ENCODE measurements around the gene CACFD1. TPM values are rescaled to one million over a fixed set of nuclear protein-coding genes. Genes with fewer than 3 reads are reported as not detected.

CACFD1 gene
- total and polyA plus RNA-seq, 9 donors, result 11.1 to 21.5 (median 15.3) TPM

DNA sequence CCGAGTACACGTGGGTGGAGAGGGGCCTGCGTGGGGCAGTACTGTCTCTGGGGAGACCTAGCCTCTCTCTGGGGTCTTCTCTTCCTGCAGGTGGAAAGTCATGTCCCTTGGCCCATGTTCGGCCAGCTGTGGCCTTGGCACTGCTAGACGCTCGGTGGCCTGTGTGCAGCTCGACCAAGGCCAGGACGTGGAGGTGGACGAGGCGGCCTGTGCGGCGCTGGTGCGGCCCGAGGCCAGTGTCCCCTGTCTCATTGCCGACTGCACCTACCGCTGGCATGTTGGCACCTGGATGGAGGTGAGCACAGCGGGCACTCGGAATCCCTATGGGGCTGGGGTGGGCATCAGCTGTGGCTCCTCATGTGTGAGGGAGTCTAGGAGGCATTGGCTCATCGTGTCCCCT, 5.5 kb upstream of the CACFD1 start:
- no peak for DNase-seq
- Histone ChIP-seq H3K27me3 (ENCODE audit: control insufficient read depth, insufficient read depth, low read length) (peaks cover 4% of the 10 kb centered on the region), H3K27ac (ENCODE audit: low read length) (no peak overlapping the region), H3K4me3 (ENCODE audit: low read length) (no peak overlapping the region), H3K36me3 (ENCODE audit: control insufficient read depth, insufficient read depth, low read length) (peaks cover 8% of the 10 kb centered on the region), H3K9me3 (replicated peaks; ENCODE audit: control insufficient read depth, low read depth, low read length) (no peaks in the 10 kb centered on the region), H3K4me1 (ENCODE audit: control insufficient read depth, insufficient read depth, low read length) (peaks cover 6% of the 10 kb centered on the region)
- WGBS (ENCODE audit: insufficient coverage), result 85% methylated on average over 19 of the region's 19 CpGs

DNA sequence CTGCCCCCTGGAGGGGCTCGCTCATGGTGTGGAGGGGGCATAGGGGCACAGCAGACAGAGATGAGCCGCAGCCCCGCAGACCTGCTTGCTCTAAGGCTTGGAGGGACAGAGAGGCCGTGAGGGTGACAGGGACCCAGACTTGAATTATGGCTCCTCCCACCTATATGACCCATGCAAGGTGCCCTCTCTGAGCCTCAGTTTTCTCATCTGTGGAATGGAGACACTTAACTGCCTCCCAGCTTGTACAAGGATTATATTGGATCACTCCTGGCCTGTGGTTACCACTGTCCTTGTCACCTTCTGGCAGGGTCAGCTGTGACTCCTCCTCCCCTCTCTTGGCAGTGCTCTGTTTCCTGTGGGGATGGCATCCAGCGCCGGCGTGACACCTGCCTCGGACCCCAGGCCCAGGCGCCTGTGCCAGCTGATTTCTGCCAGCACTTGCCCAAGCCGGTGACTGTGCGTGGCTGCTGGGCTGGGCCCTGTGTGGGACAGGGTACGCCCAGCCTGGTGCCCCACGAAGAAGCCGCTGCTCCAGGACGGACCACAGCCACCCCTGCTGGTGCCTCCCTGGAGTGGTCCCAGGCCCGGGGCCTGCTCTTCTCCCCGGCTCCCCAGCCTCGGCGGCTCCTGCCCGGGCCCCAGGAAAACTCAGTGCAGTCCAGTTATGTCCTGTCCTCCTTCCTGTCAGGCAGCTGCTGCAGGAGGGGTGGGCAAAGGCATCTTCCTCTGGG, 4.7 kb upstream of the CACFD1 start:
- H3K4me3 ChIP-seq (ENCODE audit: low read length), result no peak overlapping the region
- no peak for DNase-seq
- no peaks in the 10 kb centered on the region for H3K9me3 ChIP-seq (replicated peaks; ENCODE audit: control insufficient read depth, low read depth, low read length)
- H3K4me1 ChIP-seq (ENCODE audit: control insufficient read depth, insufficient read depth, low read length), result peaks cover 7% of the 10 kb centered on the region
- H3K27me3 ChIP-seq (ENCODE audit: control insufficient read depth, insufficient read depth, low read length), result peaks cover 4% of the 10 kb centered on the region
- 89% methylated on average over 20 of the region's 20 CpGs for WGBS (ENCODE audit: insufficient coverage)
- no peak overlapping the region for H3K27ac ChIP-seq (ENCODE audit: low read length)
- peaks cover 8% of the 10 kb centered on the region for H3K36me3 ChIP-seq (ENCODE audit: control insufficient read depth, insufficient read depth, low read length)

DNA sequence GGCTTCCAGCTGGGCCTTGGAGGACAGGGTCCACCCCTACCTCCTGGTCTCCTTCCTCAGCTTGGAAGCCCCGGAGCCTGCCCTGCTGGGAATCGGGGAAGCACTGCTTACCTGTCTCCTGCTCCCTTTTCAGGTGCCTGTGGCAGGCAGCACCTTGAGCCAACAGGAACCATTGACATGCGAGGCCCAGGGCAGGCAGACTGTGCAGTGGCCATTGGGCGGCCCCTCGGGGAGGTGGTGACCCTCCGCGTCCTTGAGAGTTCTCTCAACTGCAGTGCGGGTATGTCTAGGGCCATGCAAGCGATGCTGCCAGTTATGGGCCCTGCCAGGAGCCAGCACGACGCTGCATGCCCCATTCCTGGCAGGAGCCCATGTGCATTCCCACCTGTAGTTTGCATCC, 3.8 kb upstream of the CACFD1 start:
- Histone ChIP-seq H3K4me1 (ENCODE audit: control insufficient read depth, insufficient read depth, low read length) (peaks cover 13% of the 10 kb centered on the region), H3K36me3 (ENCODE audit: control insufficient read depth, insufficient read depth, low read length) (peaks cover 8% of the 10 kb centered on the region), H3K9me3 (replicated peaks; ENCODE audit: control insufficient read depth, low read depth, low read length) (no peaks in the 10 kb centered on the region), H3K4me3 (ENCODE audit: low read length) (no peak overlapping the region), H3K27me3 (ENCODE audit: control insufficient read depth, insufficient read depth, low read length) (peaks cover 4% of the 10 kb centered on the region), H3K27ac (ENCODE audit: low read length) (no peak overlapping the region)
- 92% methylated on average over 11 of the region's 11 CpGs for WGBS (ENCODE audit: insufficient coverage)
- no peak for DNase-seq

DNA sequence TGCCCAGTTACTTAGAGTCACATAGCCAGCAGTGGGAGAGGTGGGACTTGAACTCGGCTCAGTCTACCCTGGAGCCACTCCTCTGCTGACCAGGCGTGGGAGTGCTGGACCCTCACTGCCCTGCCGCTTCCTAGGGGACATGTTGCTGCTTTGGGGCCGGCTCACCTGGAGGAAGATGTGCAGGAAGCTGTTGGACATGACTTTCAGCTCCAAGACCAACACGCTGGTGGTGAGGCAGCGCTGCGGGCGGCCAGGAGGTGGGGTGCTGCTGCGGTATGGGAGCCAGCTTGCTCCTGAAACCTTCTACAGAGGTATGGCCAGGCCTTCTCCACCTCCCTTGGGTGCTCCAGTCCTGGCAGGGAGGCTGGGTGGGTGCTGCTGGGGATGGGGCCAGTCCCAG, 3.4 kb upstream of the CACFD1 start:
- H3K27ac ChIP-seq (ENCODE audit: low read length), result no peak overlapping the region
- H3K27me3 ChIP-seq (ENCODE audit: control insufficient read depth, insufficient read depth, low read length), result peaks cover 4% of the 10 kb centered on the region
- H3K4me3 ChIP-seq (ENCODE audit: low read length), result no peak overlapping the region
- H3K4me1 ChIP-seq (ENCODE audit: control insufficient read depth, insufficient read depth, low read length), result peaks cover 18% of the 10 kb centered on the region
- WGBS (ENCODE audit: insufficient coverage), result 88% methylated on average over 8 of the region's 9 CpGs
- no peaks in the 10 kb centered on the region for H3K9me3 ChIP-seq (replicated peaks; ENCODE audit: control insufficient read depth, low read depth, low read length)
- DNase-seq, result no peak
- peaks cover 8% of the 10 kb centered on the region for H3K36me3 ChIP-seq (ENCODE audit: control insufficient read depth, insufficient read depth, low read length)

DNA sequence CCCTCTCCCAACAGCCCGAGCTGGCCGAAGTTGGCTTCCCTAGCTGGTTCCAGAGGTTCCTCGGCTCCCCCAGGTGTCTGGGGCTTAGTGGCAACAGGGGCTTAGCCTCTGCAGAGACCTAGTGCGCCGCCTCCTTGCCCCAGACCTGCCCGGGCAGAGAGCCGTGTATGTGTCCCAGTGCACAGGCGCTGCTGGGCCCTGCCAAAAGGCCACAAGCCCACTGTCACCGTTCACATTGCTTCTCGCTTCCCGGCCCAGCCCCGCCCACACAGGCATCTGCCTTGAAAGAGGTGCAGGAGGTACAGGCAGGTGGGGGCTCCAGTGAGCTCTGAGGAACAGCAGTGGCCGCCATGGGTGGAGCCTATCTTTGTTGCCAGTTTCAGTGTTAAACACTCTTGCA, 2.5 kb upstream of the CACFD1 start:
- WGBS (ENCODE audit: insufficient coverage), result 77% methylated on average over 13 of the region's 13 CpGs
- Histone ChIP-seq H3K4me1 (ENCODE audit: control insufficient read depth, insufficient read depth, low read length) (peaks cover 19% of the 10 kb centered on the region), H3K4me3 (ENCODE audit: low read length) (no peak overlapping the region), H3K36me3 (ENCODE audit: control insufficient read depth, insufficient read depth, low read length) (peaks cover 8% of the 10 kb centered on the region), H3K27ac (ENCODE audit: low read length) (no peak overlapping the region), H3K27me3 (ENCODE audit: control insufficient read depth, insufficient read depth, low read length) (peaks cover 4% of the 10 kb centered on the region), H3K9me3 (replicated peaks; ENCODE audit: control insufficient read depth, low read depth, low read length) (no peaks in the 10 kb centered on the region)
- DNase-seq, result no peak

DNA sequence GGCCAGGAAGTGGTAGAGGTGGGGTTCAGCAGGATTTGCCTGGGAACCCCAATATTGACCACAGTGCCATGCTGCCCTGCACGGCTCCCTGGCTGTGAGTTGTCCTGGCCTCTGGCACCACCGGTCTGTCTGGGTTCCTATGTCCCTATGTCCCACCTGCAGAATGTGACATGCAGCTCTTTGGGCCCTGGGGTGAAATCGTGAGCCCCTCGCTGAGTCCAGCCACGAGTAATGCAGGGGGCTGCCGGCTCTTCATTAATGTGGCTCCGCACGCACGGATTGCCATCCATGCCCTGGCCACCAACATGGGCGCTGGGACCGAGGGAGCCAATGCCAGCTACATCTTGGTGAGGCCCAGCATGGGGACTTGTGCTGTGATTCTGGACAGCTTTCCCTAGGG, 2.0 kb upstream of the CACFD1 start:
- no peaks in the 10 kb centered on the region for H3K9me3 ChIP-seq (replicated peaks; ENCODE audit: control insufficient read depth, low read depth, low read length)
- no peak for DNase-seq
- 94% methylated on average over 10 of the region's 11 CpGs for WGBS (ENCODE audit: insufficient coverage)
- no peak overlapping the region for H3K27ac ChIP-seq (ENCODE audit: low read length)
- peaks cover 8% of the 10 kb centered on the region for H3K36me3 ChIP-seq (ENCODE audit: control insufficient read depth, insufficient read depth, low read length)
- H3K4me1 ChIP-seq (ENCODE audit: control insufficient read depth, insufficient read depth, low read length), result peaks cover 22% of the 10 kb centered on the region
- H3K4me3 ChIP-seq (ENCODE audit: low read length), result no peak overlapping the region
- peaks cover 4% of the 10 kb centered on the region for H3K27me3 ChIP-seq (ENCODE audit: control insufficient read depth, insufficient read depth, low read length)

DNA sequence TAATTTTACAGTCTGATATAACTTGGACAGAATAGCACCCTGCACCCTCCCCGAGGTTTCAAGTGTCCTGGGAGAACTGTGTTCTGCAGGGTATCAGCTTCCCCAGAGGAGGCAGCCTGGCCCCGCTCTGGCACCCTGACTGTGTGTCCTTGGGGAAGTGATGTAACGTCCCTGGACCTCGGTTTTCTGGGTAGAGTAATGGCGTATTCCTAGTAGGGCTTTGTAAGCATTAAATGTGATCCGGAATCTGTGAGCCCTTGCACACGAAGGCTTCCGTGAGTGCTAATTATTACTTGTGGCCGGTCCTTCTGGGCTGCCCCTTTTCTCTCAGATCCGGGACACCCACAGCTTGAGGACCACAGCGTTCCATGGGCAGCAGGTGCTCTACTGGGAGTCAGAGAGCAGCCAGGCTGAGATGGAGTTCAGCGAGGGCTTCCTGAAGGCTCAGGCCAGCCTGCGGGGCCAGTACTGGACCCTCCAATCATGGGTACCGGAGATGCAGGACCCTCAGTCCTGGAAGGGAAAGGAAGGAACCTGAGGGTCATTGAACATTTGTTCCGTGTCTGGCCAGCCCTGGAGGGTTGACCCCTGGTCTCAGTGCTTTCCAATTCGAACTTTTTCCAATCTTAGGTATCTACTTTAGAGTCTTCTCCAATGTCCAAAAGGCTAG, 1.0 kb upstream of the CACFD1 start:
- H3K27me3 ChIP-seq (ENCODE audit: control insufficient read depth, insufficient read depth, low read length), result peaks cover 4% of the 10 kb centered on the region
- H3K27ac ChIP-seq (ENCODE audit: low read length), result peak overlapping the region; percentile 13

DNA sequence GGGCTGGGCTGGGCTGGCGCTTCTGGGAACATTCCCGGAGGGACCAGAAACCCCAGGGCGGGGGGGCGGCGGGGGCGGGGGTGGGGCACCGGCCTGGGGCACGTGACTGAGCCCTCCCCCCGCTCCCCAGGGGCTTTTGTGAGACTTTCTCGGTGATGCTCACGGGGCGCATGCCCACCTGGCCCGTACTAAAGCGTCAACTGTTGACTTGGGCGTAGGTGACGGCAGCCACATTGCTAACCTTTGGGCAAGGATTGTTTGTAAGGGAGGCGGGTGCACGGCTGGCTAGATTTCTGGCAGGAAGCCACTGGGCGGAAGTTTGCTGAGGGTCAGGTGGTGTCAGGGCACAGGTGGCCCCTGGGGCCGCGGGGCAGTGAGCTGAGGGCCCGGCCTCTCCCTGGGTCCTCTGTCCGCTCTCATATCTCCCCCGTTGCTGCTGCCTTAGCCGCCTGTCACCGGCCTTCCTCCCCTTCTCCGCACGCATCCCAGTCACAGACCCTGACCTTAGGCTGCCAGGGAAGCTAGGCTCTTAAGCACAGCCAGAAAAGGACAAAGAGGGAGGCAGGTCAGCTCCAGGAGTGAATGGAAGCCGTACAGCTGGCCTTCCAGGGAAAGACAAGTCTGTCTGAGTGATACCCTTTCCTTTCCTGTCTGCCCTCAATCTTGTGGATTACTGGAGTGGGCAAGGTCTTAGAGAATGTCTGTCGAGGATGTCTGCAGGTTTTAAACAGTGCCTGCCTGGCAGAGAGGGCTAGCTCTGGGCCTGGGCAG, 812 bp downstream of the CACFD1 start:
- 18% methylated on average over 18 of the region's 30 CpGs for WGBS (ENCODE audit: insufficient coverage)
- Histone ChIP-seq H3K4me1 (ENCODE audit: control insufficient read depth, insufficient read depth, low read length) (peaks cover 22% of the 10 kb centered on the region), H3K36me3 (ENCODE audit: control insufficient read depth, insufficient read depth, low read length) (peaks cover 12% of the 10 kb centered on the region), H3K9me3 (replicated peaks; ENCODE audit: control insufficient read depth, low read depth, low read length) (no peaks in the 10 kb centered on the region), H3K4me3 (ENCODE audit: low read length) (peak overlapping the region; percentile 68), H3K27ac (ENCODE audit: low read length) (peak overlapping the region; percentile 78), H3K27me3 (ENCODE audit: control insufficient read depth, insufficient read depth, low read length) (peaks cover 4% of the 10 kb centered on the region)
- DNase-seq, result peak; percentile 66

More for the DNA sequence above, 1.0 kb upstream of the CACFD1 start:
- WGBS (ENCODE audit: insufficient coverage), result 78% methylated on average over 13 of the region's 16 CpGs
- Histone ChIP-seq H3K9me3 (replicated peaks; ENCODE audit: control insufficient read depth, low read depth, low read length) (no peaks in the 10 kb centered on the region), H3K36me3 (ENCODE audit: control insufficient read depth, insufficient read depth, low read length) (peaks cover 8% of the 10 kb centered on the region), H3K4me3 (ENCODE audit: low read length) (peak overlapping the region; percentile 68), H3K4me1 (ENCODE audit: control insufficient read depth, insufficient read depth, low read length) (peaks cover 22% of the 10 kb centered on the region)
- peak; percentile 5 for DNase-seq

DNA sequence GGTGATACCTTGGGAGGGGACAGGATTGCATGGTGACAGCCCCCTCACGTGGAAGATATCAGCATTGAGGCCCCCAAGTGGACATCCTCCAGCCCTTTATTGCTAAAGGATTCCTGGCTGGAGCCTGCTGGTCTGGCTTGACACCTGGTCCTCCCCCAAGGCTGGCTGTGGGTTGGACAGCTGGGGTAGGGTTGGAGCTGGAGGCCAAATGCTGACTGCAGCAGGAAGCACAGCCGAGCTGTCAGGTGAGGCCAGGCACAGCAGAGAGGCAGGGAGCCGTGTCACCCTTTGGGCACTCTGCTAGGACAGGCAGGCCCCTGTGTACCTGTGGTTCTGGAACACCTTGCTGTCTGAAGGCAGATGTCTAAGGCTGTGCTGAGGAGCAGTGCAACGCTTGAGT, 2.2 kb downstream of the CACFD1 start:
- DNase-seq, result no peak
- Histone ChIP-seq H3K27ac (ENCODE audit: low read length) (no peak overlapping the region), H3K27me3 (ENCODE audit: control insufficient read depth, insufficient read depth, low read length) (peaks cover 4% of the 10 kb centered on the region), H3K36me3 (ENCODE audit: control insufficient read depth, insufficient read depth, low read length) (peaks cover 8% of the 10 kb centered on the region), H3K4me3 (ENCODE audit: low read length) (no peak overlapping the region), H3K9me3 (replicated peaks; ENCODE audit: control insufficient read depth, low read depth, low read length) (no peaks in the 10 kb centered on the region), H3K4me1 (ENCODE audit: control insufficient read depth, insufficient read depth, low read length) (peaks cover 22% of the 10 kb centered on the region)
- 28% methylated on average over 3 of the region's 4 CpGs for WGBS (ENCODE audit: insufficient coverage)

DNA sequence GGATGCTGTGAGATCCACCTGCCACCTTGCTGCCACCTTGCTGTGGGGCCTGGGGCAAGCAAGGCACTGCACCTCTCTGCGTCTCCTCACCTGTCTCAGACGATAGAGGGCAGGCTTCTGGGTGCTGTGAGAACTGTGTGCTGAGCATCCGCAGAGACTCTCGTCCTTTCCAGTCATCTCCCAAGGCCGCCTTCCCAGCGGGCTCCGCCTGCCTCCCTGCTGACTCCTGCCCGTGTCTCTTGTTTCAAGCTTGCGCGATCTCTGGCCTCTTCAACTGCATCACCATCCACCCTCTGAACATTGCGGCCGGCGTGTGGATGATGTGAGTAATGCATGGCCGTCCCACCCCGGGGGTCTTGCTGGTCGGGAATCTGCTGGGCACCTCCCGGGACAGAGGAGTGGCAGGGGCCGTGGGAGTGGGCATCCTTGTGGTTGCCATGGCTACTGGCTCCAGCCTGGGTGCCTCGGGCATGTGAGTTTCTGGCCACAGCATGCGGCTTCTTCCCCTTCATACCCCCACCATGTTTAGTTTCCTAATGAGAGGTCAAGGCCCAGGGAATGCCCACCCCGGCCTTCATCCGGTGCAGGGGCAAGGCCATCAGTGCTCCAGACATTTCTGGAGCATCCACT, 3.6 kb downstream of the CACFD1 start:
- peaks cover 18% of the 10 kb centered on the region for H3K36me3 ChIP-seq (ENCODE audit: control insufficient read depth, insufficient read depth, low read length)
- no peak for DNase-seq
- H3K4me1 ChIP-seq (ENCODE audit: control insufficient read depth, insufficient read depth, low read length), result peaks cover 22% of the 10 kb centered on the region
- H3K27ac ChIP-seq (ENCODE audit: low read length), result no peak overlapping the region
- H3K4me3 ChIP-seq (ENCODE audit: low read length), result no peak overlapping the region
- peaks cover 4% of the 10 kb centered on the region for H3K27me3 ChIP-seq (ENCODE audit: control insufficient read depth, insufficient read depth, low read length)
- no peaks in the 10 kb centered on the region for H3K9me3 ChIP-seq (replicated peaks; ENCODE audit: control insufficient read depth, low read depth, low read length)
- WGBS (ENCODE audit: insufficient coverage), result 88% methylated on average over 9 of the region's 22 CpGs
